Osteoblast (primary cell): ENCODE results near the gene ZNF169. TPM values are rescaled to one million over a fixed set of nuclear protein-coding genes. Genes with fewer than 3 reads are reported as not detected.

ENCODE experiments used
- DNase-seq: peaks from one replicate; pipeline ENCODE4 v3.0.0; 2011; ENCODE audit warnings: low spot score, mixed read lengths; ENCODE audit not compliant: insufficient read length; ENCODE audit errors: missing footprints
- H2AFZ ChIP-seq: 2 replicates; pipeline ENCODE4 v1.6.0; 2011; ENCODE audit warnings: mild to moderate bottlenecking, low read length
- H3K27ac ChIP-seq: 2 replicates; pipeline ENCODE4 v1.5.1; 2011; ENCODE audit warnings: mild to moderate bottlenecking, low read depth, low read length, moderate library complexity
- H3K27me3 ChIP-seq: 2 replicates; pipeline ENCODE4 v1.6.0; 2012; ENCODE audit warnings: mild to moderate bottlenecking, control low read depth, inconsistent platforms, low read length, moderate library complexity; ENCODE audit not compliant: insufficient read depth
- H3K36me3 ChIP-seq: 2 replicates; pipeline ENCODE4 v1.5.1; 2011; ENCODE audit warnings: mild to moderate bottlenecking, low read length, control low read depth, moderate library complexity; ENCODE audit not compliant: insufficient read depth
- H3K4me1 ChIP-seq: 2 replicates; pipeline ENCODE4 v1.5.1; 2011; ENCODE audit warnings: mild to moderate bottlenecking, low read length, control low read depth, moderate library complexity; ENCODE audit not compliant: insufficient read depth
- H3K4me2 ChIP-seq: 2 replicates; pipeline ENCODE4 v1.6.0; 2011; ENCODE audit warnings: mild to moderate bottlenecking, low read length; ENCODE audit not compliant: insufficient read depth
- H3K4me3 ChIP-seq: fragments of 200-600 bp; sonication (generic); 3 replicates; pipeline ENCODE4 v1.5.1; 2012; ENCODE audit warnings: mild to moderate bottlenecking, low read length, inconsistent platforms; ENCODE audit not compliant: insufficient read depth
- H3K79me2 ChIP-seq: 2 replicates; pipeline ENCODE4 v1.6.0; 2012; ENCODE audit warnings: mild to moderate bottlenecking, low read length, control low read depth, inconsistent platforms; ENCODE audit not compliant: insufficient read depth
- H3K9me3 ChIP-seq: 2 replicates; pipeline ENCODE4 v1.5.1; 2011; ENCODE audit warnings: low read depth, low read length, control low read depth
- H4K20me1 ChIP-seq: 2 replicates; pipeline ENCODE4 v1.6.0; 2012; ENCODE audit warnings: mild to moderate bottlenecking, low read length, control low read depth; ENCODE audit not compliant: insufficient read depth
- CTCF ChIP-seq: IDR thresholded peaks from 2 replicates; pipeline ENCODE4 v1.5.1; 2011; ENCODE audit warnings: mild to moderate bottlenecking, low read depth, low read length, moderate library complexity; ENCODE audit errors: extremely low read depth
- total RNA-seq: library from RNA; depleted of rRNA; stranded (reverse); fragments of >200 nt; gene quantifications from 2 replicates; pipeline ENCODE4 v1.2.3, GENCODE V29; 2012

The ZNF169 gene
- total RNA-seq: 4.0 and 5.9 TPM in 2 replicates

GRCh38 chr9:94259077-94259862 lies at the start of gene ZNF169:
Gene ZNF169 (plus strand): TSS chr9:94259298. CDS start chr9:94278813, 19,515 bp downstream.
- Histone ChIP-seq H3K9me3 (no peaks in the 10 kb centered on the region), H3K36me3 (no peaks in the 10 kb centered on the region), H3K79me2 (peaks cover 24% of the 10 kb centered on the region), H2AFZ (peak within 1 kb of the TSS; percentile 98), H4K20me1 (no peaks in the 10 kb centered on the region), H3K27me3 (peaks cover 3% of the 10 kb centered on the region), H3K4me3 (peak within 1 kb of the TSS; percentile 99), H3K27ac (peak within 1 kb of the TSS; percentile 74), H3K4me1 (peaks cover 3% of the 10 kb centered on the region), H3K4me2 (peak within 1 kb of the TSS; percentile 97)
- TF ChIP-seq CTCF: no peak
- DNase-seq: peak; percentile 98

- Histone ChIP-seq H3K4me1 (no peaks in the 10 kb centered on the region), H3K4me2 (no peak overlapping the region), H3K27me3 (no peaks in the 10 kb centered on the region), H3K79me2 (no peaks in the 10 kb centered on the region), H3K4me3 (no peak overlapping the region), H3K27ac (no peak overlapping the region), H2AFZ (no peak overlapping the region), H3K9me3 (no peaks in the 10 kb centered on the region), H3K36me3 (no peaks in the 10 kb centered on the region), H4K20me1 (no peaks in the 10 kb centered on the region)
- DNase-seq: no peak
- no peak for TF ChIP-seq CTCF
Measured at GRCh38 chr9:94210616-94211603, 48.2 kb upstream of the ZNF169 start.

- H2AFZ ChIP-seq: no peak overlapping the region
- TF ChIP-seq CTCF: no peak
- no peak overlapping the region for H3K4me2 ChIP-seq
- H3K4me1 ChIP-seq: no peaks in the 10 kb centered on the region
- no peak overlapping the region for H3K27ac ChIP-seq
- no peaks in the 10 kb centered on the region for H4K20me1 ChIP-seq
- DNase-seq: no peak
- H3K9me3 ChIP-seq: no peaks in the 10 kb centered on the region
- no peaks in the 10 kb centered on the region for H3K36me3 ChIP-seq
- H3K4me3 ChIP-seq: no peak overlapping the region
- no peaks in the 10 kb centered on the region for H3K27me3 ChIP-seq
- no peaks in the 10 kb centered on the region for H3K79me2 ChIP-seq
Measured at GRCh38 chr9:94212091-94212490, 47.0 kb upstream of the ZNF169 start.
